K562 (cell line): ENCODE results near the gene DNAJC12. TPM values are rescaled to one million over a fixed set of nuclear protein-coding genes. Genes with fewer than 3 reads are reported as not detected.
A peak's percentile ranks its signal among the peaks of the same experiment; 100 is the strongest.

Experiments
- ETS1 ChIP-seq: conservative IDR thresholded peaks from 2 replicates; pipeline ENCODE4 v1.6.1; 2011; ENCODE audit warnings: low read depth, mild to moderate bottlenecking, low read length; ENCODE audit not compliant: control insufficient read depth
- FIP1L1 ChIP-seq: fragments of 200-400 bp; formaldehyde crosslinking; IDR thresholded peaks from 2 replicates; pipeline ENCODE4 v1.6.1; 2018; ENCODE audit warnings: mild to moderate bottlenecking, low read depth, low read length; ENCODE audit not compliant: poor library complexity, severe bottlenecking
- GATAD2B ChIP-seq: fragments of 450-650 bp; IDR thresholded peaks from 2 replicates; pipeline ENCODE4 v1.6.1; 2017; ENCODE audit warnings: mild to moderate bottlenecking, borderline replicate concordance
- MAX ChIP-seq: sonication (generic); formaldehyde crosslinking; IDR thresholded peaks from 2 replicates; pipeline ENCODE4 v1.9.0; 2022; ENCODE audit warnings: mild to moderate bottlenecking, missing genetic modification reagents
- MTA3 ChIP-seq: fragments of 450-650 bp; formaldehyde crosslinking; IDR thresholded peaks from 2 replicates; pipeline ENCODE4 v1.6.1; 2017; ENCODE audit warnings: mild to moderate bottlenecking, borderline replicate concordance
- NRF1 ChIP-seq, 2 experiments: fragments of 450-650 bp; IDR thresholded peaks in 1 of 2; conservative IDR thresholded peaks in 1 of 2; 2 replicates each; pipeline ENCODE4 v1.6.1; 2014; ENCODE audit warnings: mild to moderate bottlenecking in 2 of 2
- SIN3A ChIP-seq, 2 experiments: fragments of 150-350 bp in 1 of 2; IDR thresholded peaks; 2 replicates each; pipeline ENCODE4 v1.6.1; 2011 to 2016; ENCODE audit warnings: borderline replicate concordance in 2 of 2, low read depth in 2 of 2, low read length in 2 of 2, mild to moderate bottlenecking in 2 of 2, moderate library complexity in 2 of 2; ENCODE audit not compliant: control insufficient read depth in 1 of 2
- TCFL5 ChIP-seq: fragments of 250-450 bp; sonication (Bioruptor Pico); conservative IDR thresholded peaks from 2 replicates; pipeline ENCODE4 v1.6.1; 2021; ENCODE audit warnings: mild to moderate bottlenecking, moderate library complexity, matching md5 sums
- UBTF ChIP-seq, 2 experiments: IDR thresholded peaks; 2 replicates each; pipeline ENCODE4 v1.6.1; 2012; ENCODE audit warnings: improper control_type of control experiment in 2 of 2, low read depth in 2 of 2, low read length in 2 of 2, borderline replicate concordance in 1 of 2
- ZBTB40 ChIP-seq, 2 experiments: fragments of 450-650 bp in 1 of 2; sonication (generic) in 1 of 2; formaldehyde crosslinking in 1 of 2; IDR thresholded peaks; 2 replicates each; pipeline versions ENCODE4 v1.7.1 to v1.9.0; 2016 to 2022; ENCODE audit warnings: inconsistent platforms in 1 of 2, mild to moderate bottlenecking in 1 of 2, missing genetic modification reagents in 1 of 2
- ZNF76 ChIP-seq: fragments of 250-450 bp; sonication (Bioruptor Pico); IDR thresholded peaks from 2 replicates; pipeline ENCODE4 v1.4.0; 2020; ENCODE audit warnings: mild to moderate bottlenecking, moderate library complexity, borderline replicate concordance
- polyA plus RNA-seq, 8 experiments: library from polyadenylated mRNA; depleted of rRNA in 4 of 8; stranded (reverse) in 5 of 8; unstranded in 3 of 8; fragments of >200 nt; fragmentation: Nextera tagmentation in 2 of 8; fragmentation: Illumina TruSeq in 1 of 8; extraction: Ambion mirVana in 2 of 8; extraction: Trizol in 1 of 8; gene quantifications; 2 replicates each; pipeline versions ENCODE4 v1.2.1 to v1.2.3, GENCODE V29; 2011 to 2014; ENCODE audit warnings: inconsistent platforms in 1 of 8, missing spikeins in 1 of 8
- total RNA-seq, 7 experiments: library from RNA; depleted of rRNA in 6 of 7; stranded (reverse); fragments of >200 nt in 6 of 7; fragmentation: Illumina TruSeq in 2 of 7; extraction: Trizol in 2 of 7; gene quantifications; 2 replicates each; pipeline versions ENCODE4 v1.2.1 to v1.2.3, GENCODE V29; 2011 to 2021; ENCODE audit warnings: low replicate concordance in 1 of 7

DNAJC12 gene
- total and polyA plus RNA-seq, 9 of the 15 experiments (the other 6 are each of a cell fraction or from before 2014, with no cell fraction given): 7.4 to 95.9 (median 68.5) TPM

- TF ChIP-seq ZBTB40 (IDR thresholded peaks at IDR 0.05) (peak; percentile 58; the same call in 1 of the 2 replicates), ZBTB40 (CRISPR knock-in tag; IDR thresholded peaks at IDR 0.05) (no peak), FIP1L1 (peak; percentile 76), NRF1 (conservative IDR thresholded peaks at IDR 0.05 in 1 of 2, IDR thresholded peaks at IDR 0.05 in 1 of 2) (peak; percentile 95), UBTF (IDR thresholded peaks at IDR 0.05; ENCODE audit: borderline replicate concordance in 1 of 2, low read depth in 2 of 2, low read length in 2 of 2) (peak; percentile 94 to 99), SIN3A (IDR thresholded peaks at IDR 0.05; ENCODE audit: borderline replicate concordance in 2 of 2, control insufficient read depth in 1 of 2, low read depth in 2 of 2, low read length in 2 of 2) (peak in 1 of 2 experiments; percentile 7; a peak in 1 of 4 replicates), ETS1 (peak; percentile 25), GATAD2B (peak; percentile 91; the same call in 1 of the 2 replicates), MAX (CRISPR knock-in tag) (peak; percentile 13; the same call in 1 of the 2 replicates), ZNF76 (0 out of 2 replicates have a peak, but pooled peaks have one; percentile 44), TCFL5 (CRISPR knock-in tag) (no peak), MTA3 (peak; percentile 66; the same call in 1 of the 2 replicates)
Observed at GRCh38 chr10:67884842-67885670, 47.1 kb upstream of the DNAJC12 start (continued).
